SK-N-DZ (cell line): ENCODE data around the gene PDE6H.
A peak's percentile ranks its signal among the peaks of the same experiment; 100 is the strongest.

Experiments used
- DNase-seq: peaks from one replicate; pipeline ENCODE4 v3.0.0-alpha.2; 2015; ENCODE audit warnings: low spot score

Gene PDE6H

DNA sequence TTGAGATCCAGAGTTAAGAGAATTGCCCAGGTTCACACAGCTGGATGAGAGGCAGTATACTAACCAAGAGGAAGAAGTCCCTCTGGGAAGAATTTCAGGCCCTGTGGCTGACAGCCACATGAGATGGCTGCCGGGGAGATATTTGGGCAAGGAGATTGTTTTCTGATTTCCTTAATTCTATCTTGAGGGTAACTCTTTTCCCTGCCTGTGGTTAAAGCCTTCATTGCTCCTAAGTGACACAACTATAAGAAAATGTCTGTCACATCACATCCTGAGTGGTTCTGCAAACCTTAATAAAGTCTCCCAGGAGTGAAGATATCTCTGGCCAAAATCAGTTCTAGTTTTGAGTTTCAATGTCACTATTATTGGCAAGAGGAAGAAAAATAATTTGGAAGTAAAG lies 21.0 kb upstream of the PDE6H start:
- DNase-seq = no peak

DNA sequence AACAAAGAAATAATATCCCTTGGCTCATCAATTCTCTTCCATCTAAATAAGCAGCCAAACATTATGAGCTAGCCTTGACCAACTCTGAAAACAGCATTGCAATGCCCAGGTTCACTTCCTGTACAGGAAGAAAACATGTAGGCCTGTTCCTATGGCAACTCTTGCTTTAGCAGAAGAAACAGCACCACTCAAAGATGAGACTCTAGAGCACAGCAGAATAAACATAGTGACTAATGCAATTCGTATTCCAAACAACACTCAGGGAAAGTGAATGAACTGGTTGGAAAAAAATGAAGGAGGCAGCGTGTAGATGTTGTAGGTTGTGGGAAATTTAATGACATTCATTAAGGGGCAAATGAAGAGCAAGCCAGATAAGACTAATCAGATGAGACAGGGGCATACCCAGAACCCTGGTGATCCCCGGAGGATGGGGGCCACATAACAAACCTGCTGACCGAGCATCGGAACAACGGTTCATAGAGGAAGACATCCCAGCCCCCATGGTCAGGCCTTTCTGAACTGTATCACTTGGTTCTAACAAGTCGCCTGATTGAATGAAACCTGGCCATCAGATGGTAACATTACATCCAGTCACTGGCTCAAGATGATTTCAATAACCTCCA lies 20.4 kb upstream of the PDE6H start:
- no peak for DNase-seq

DNA sequence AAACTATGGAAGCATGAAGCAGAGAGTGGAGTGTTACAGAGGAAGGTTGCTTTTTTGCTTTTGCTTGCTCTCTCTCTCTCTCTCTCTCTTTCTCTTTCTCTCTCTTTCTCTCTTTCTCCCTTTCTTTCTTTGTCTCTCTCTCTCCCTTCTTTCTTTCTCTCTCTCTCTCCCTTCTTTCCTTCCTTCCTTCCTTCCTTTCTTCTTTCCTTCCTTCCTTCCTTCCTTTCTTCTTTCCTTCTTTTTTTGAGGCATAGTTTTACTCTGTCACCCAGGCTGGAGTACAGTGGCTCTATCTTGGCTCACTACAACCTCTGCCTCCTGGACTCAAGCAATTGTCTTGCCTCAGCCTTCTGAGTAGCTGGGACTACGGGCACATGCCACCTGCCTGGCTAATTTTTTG lies 19.1 kb upstream of the PDE6H start:
- no peak for DNase-seq

DNA sequence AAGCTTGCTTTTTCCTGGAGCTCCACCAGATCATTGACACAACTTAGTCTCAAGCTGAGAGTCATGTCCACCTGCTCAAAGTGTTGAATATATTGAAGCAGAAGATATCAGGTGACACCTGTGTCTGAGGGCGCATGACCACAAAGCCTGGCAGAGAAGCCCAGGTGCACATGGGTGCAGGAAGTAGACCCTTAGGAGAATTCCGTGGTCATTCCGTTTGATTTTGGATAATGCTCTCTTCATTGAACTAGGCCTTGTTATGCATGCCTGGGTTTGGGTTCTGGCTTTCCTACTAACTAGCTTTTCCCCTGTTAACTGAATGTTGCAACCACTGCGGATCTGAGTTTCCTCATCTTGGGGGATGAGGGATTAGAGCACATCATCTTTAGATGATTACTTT lies 18.6 kb upstream of the PDE6H start:
- no peak for DNase-seq

DNA sequence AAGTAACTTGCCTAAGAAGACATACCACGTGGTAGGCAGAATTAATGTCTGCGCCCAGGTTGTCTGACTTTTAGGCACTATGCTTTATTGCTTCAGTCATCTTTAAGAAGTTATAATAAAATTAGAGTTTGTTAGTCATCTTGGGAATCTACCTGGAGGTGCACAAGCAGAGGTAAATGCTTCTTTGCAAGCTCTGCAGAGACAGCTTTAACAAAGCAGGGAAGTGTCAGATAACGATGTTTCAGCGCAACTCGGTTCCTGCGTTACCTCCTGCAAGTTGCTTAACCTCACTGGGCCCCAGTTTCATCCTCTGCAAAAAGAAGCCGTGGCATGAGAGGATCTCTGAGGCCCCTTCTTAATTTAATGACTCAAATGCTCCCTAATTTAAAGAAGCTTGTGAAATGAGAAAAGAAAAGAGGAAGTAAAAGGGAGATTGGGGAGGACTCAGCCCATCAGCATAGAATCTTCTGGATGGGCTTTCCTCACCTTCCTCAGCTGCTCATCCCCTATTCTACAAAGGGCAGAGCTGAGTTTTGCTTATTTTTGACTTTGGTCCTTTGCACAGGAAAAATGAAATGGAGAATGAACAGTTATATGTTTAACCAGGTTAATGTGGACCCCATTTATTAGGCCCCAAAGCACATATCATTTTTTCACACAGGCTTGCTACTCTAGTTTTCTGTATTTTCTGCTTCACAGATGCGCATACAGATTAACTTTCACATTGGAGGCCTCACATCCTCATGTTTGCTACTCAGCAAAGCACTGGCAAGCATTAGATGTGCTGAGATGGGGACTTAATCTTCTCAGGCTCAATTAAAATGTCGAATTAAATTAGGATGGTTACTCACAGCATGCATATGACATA lies 16.6 kb upstream of the PDE6H start:
- DNase-seq = peak; percentile 58

DNA sequence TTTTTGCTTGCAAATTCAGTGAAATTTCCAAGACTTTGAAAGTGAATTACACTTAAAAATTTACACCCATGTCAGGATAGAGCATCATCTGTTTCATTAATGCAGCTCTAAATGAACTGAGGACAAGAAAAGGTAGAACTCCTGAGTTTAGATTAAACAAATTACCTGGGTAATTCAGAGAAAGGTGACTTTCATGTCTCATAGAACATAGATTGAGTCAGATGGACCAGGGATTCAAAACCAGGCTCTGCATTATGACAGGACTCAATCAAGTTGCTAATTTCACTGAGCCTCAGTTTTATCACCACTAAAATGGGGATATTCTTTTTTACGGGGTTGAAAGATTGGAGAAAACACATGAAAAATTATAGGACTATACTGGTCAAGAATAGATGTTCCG lies 15.9 kb upstream of the PDE6H start:
- DNase-seq = no peak

- DNase-seq = no peak
These were observed 15.2 kb upstream of the PDE6H start for GRCh38 chr12:14957551-14958168.

DNA sequence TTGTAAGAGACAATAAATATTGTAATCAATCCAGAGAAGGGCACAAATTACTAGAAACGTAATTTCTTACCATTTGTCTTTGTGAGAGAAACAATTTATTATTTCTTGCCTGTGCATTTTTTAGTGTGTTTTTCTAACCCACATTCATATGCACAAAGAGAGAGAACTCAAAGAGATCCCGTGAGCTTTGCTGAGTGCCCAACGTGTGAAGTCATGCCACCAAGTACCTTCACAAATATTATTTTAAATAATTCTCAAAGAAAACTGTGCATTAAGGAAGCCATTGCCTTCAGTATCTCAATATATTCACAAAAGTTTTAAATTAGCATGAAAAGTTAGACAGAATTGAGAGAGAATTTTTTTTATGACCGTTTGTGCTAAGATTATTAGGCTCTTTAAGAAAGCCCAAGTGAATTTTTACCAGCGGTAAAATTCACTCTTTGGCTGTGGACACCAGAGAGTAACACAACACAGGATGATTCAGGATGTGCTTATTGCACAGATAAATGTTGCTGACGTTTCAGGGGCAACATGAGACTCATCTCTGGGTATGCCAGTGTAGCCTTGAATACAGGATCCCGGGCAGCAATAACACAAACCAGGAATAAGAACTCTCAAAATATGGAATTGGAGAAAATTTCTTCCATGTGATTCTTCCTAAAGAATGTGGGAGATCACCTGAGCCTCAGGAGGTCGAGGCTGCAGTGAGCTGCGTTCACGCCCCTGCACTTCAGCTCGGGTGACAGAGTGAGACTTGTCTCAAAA lies 14.3 kb upstream of the PDE6H start:
- no peak for DNase-seq

GRCh38 chr12:14959126-14959440 lies 13.8 kb upstream of the PDE6H start:
- DNase-seq = no peak

DNA sequence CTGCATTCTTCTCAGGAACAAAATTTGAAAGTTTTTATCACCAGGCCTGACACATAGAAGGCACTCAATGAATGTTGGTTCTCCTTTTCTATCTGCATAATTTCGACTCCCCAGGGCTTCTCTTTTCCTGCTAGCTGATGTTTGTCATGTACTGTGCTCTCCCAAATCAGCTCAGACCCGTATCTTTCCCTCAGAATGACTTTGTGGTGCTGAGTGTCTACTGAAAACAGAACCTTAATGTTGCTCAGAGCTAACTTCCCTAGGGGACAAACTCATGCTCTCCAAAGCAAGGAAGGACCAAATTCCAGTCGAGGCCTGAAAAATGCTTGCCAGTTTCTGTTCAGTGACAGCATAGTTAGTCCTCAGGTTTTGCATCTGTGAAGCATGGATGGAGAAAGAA lies 13.4 kb upstream of the PDE6H start:
- no peak for DNase-seq

GRCh38 chr12:14959916-14960496 lies 12.8 kb upstream of the PDE6H start:
- DNase-seq = no peak

DNA sequence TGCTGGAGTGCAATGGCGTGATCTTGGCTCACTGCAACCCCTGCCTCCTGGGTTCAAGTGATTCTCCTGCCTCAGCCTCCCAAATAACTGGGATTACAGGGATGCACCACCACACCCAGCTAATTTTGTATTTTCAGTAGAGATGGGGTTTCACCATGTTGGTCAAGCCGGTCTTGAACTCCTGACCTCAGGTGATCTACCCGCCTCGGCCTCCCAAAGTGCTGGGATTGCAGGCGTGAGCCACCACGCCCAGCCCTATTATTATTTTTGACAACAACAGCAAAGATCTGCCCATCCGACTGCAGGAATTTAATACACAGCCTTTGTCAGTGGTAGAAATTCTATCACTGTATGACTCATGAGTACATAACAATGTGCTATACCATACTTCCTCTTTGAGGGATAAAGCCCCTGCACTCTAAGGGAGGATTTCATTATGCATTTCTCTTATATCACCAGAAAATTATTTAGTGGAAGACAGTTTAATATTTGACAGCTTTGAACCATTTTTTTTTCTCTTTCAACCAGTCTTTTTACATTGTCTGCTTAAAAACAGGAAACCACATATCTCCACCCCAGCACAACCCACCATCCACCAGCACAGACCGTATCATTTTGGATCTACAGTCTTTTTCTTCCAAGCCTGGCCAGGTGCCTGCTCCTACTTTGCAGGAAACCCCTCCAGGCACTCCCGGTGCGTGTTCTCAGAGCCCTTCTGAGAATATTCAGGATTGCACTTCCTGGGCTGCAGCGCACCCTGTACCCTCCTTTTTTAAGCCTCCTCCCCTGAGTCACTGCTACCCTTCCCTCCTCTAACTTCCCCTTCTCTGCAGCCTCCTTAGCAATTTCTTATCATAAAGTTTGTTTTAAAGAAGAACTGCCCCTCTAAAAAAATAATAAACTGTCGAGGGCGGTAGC lies 12.0 kb upstream of the PDE6H start:
- DNase-seq = no peak

- peak; percentile 41 for DNase-seq
These were observed 11.2 kb upstream of the PDE6H start, which contains the start of gene ARHGDIB for GRCh38 chr12:14961466-14962152. TSS of gene ARHGDIB (minus strand) at chr12:14961601. CDS start at chr12:14950712, 10,889 bp downstream.

DNA sequence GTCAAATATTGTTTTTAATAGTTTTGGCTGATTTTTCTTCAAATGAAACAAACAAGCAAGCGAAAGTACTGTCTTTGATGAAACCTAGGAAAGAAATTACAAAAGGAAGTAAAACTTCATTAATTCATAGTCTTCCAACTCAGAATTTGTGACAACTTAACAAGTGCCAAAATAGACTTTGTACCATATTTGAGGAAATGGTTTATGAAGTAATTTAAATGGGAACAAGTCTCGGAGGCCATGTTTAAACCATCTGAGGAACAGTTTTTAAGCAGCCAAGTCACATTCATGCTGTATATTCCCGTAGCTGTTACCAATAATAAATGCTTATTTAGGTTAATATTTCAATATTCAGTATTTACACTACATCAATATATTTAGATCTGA lies 10.7 kb upstream of the PDE6H start:
- DNase-seq = no peak

GRCh38 chr12:14962797-14963196 lies 10.0 kb upstream of the PDE6H start:
- DNase-seq = no peak

- DNase-seq = no peak
These were observed 9.3 kb upstream of the PDE6H start for GRCh38 chr12:14963520-14963919.

GRCh38 chr12:14964406-14964805 lies 8.4 kb upstream of the PDE6H start:
- DNase-seq = no peak

DNA sequence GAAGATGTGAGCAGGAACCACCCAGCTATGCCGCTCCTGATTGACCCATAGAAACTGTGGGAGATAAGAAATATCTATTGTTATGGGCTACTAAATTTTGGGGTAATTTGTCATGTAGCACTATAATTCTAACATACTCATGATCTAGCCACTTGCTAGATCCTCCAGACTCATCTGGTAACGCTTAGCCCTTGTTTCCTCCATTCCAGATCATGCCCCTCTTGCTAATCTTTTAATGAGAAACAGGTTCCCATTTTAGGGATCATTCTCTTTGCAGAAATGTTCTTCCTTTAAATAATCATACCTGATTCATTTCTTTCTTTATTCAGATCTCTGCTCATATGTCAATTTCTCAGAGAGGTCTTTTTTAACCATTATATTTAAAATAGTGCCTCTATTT lies 7.6 kb upstream of the PDE6H start:
- DNase-seq = no peak

- DNase-seq = no peak
These were observed 4.4 kb upstream of the PDE6H start for GRCh38 chr12:14968478-14968877.

GRCh38 chr12:14970473-14970872 lies 2.4 kb upstream of the PDE6H start:
- no peak for DNase-seq
